Natural killer cell (primary cell): Measurements from ENCODE around the gene UST. TPM values are rescaled to one million over a fixed set of nuclear protein-coding genes. Genes with fewer than 3 reads are reported as not detected.
"Not testable (repeated sequence)": the region's sequence is repeated elsewhere in the genome, so short reads cannot be mapped to it uniquely, and the experiment has no call there.

ENCODE experiments used
- ATAC-seq, 3 donors: fragments of 150-1000 bp in 2 of 3; fragments of 200-7000 bp in 1 of 3; cut with Tn5 transposase; 1 replicate in 1 of 3; 2 replicates in 2 of 3; pipeline ENCODE4 v1.10.0; 2021; ENCODE audit warnings: mild to moderate bottlenecking in 2 of 3, moderate library complexity in 2 of 3
- DNase-seq, 2 donors: peaks; one replicate each; pipeline versions ENCODE4 v3.0.0 to v3.0.0-alpha.2; 2013 to 2021; ENCODE audit warnings: mixed read lengths in 1 of 2
- H3K27ac ChIP-seq: one replicate; pipeline ENCODE4 v1.5.1; 2013; ENCODE audit warnings: mild to moderate bottlenecking, low read length
- H3K27me3 ChIP-seq: one replicate; pipeline ENCODE4 v1.6.1; 2013; ENCODE audit warnings: low read length; ENCODE audit not compliant: control insufficient read depth, insufficient read depth
- H3K36me3 ChIP-seq: one replicate; pipeline ENCODE4 v1.6.1; 2013; ENCODE audit warnings: low read length; ENCODE audit not compliant: control insufficient read depth, insufficient read depth
- H3K4me1 ChIP-seq: one replicate; pipeline ENCODE4 v1.6.1; 2013; ENCODE audit warnings: low read length; ENCODE audit not compliant: control insufficient read depth, insufficient read depth
- H3K4me3 ChIP-seq: one replicate; pipeline ENCODE4 v1.5.1; 2013; ENCODE audit warnings: low read length
- H3K9me3 ChIP-seq: one replicate; pipeline ENCODE4 v1.6.1; 2013; ENCODE audit warnings: low read length; ENCODE audit not compliant: control insufficient read depth, insufficient read depth
- H3K27ac Mint-ChIP-seq, 2 donors: one replicate each; pipeline ENCODE4 v1.8.0; 2022; ENCODE audit warnings: mild to moderate bottlenecking in 2 of 2, mixed read lengths in 2 of 2, moderate library complexity in 1 of 2
- H3K27me3 Mint-ChIP-seq, 2 donors: one replicate each; pipeline ENCODE4 v1.8.0; 2022; ENCODE audit warnings: low read depth in 2 of 2, mixed read lengths in 2 of 2
- H3K36me3 Mint-ChIP-seq: one replicate; pipeline ENCODE4 v1.8.0; 2022; ENCODE audit warnings: mixed read lengths
- H3K4me1 Mint-ChIP-seq, 2 donors: one replicate each; pipeline ENCODE4 v1.8.0; 2022; ENCODE audit warnings: mixed read lengths in 2 of 2
- H3K4me3 Mint-ChIP-seq: one replicate; pipeline ENCODE4 v1.8.0; 2022; ENCODE audit warnings: mild to moderate bottlenecking, moderate library complexity, mixed read lengths
- H3K9me3 Mint-ChIP-seq, 2 donors: one replicate each; pipeline ENCODE4 v1.8.0; 2022; ENCODE audit warnings: mixed read lengths in 2 of 2
- CTCF ChIP-seq: fragments of 200-600 bp; IDR thresholded peaks from one replicate; pipeline ENCODE4 v1.8.0; 2022; ENCODE audit warnings: antibody characterized with exemption
- WGBS: methylation state at CpG from one replicate; pipeline ENCODE4 v1.1.7; 2013; ENCODE audit warnings: missing lambda C conversion rate; ENCODE audit not compliant: insufficient coverage; 5-methylcytosine and 5-hydroxymethylcytosine counted together
- intact Hi-C: fragments of 100-400 bp; cut with micrococcal nuclease; formaldehyde crosslinking; loops from one replicate; pipeline ENCODE4 v1.14.2; 2022
- total RNA-seq, 4 donors: library from RNA; stranded (reverse); fragments of 120-200 nt in 1 of 4; gene quantifications; one replicate each; pipeline versions ENCODE4 v1.2.3 to v1.2.4, GENCODE V29; 2013 to 2022

Gene UST
- total RNA-seq, 3 donors from 2014 or later (not counting 1 experiment from before 2014, with no cell fraction given): 6.3 to 11.9 (median 10.6) TPM

GRCh38 chr6:148761527-148762011, 14.7 kb downstream of the UST start:
- Histone ChIP-seq H3K9me3 (no peaks in the 10 kb centered on the region), H3K4me1 (peaks cover 42% of the 10 kb centered on the region), H3K27me3 (no peaks in the 10 kb centered on the region), H3K27ac (peak overlapping the region; percentile 90), H3K4me3 (no peak overlapping the region), H3K36me3 (no peaks in the 10 kb centered on the region)
- peak overlapping the region; percentile 89 for H3K4me3 Mint-ChIP-seq
- peak overlapping the region; percentile 94 to 96 for H3K27ac Mint-ChIP-seq
- no peaks in the 10 kb centered on the region for H3K36me3 Mint-ChIP-seq
- H3K9me3 Mint-ChIP-seq: no peaks in the 10 kb centered on the region
- WGBS: 8% methylated on average over 8 of the region's 8 CpGs
- peaks cover 78 to 81% of the 10 kb centered on the region in 2 donors for H3K4me1 Mint-ChIP-seq
- DNase-seq (peak; percentile 62 to 81), ATAC-seq (peak; percentile 59 to 74 (median 65))
- H3K27me3 Mint-ChIP-seq: no peaks in the 10 kb centered on the region
- intact Hi-C loops: loop anchor here (1.0 to 2.0 kb wide), 2 partner anchors 70 to 195 kb away; no protein-coding TSS in a partner anchor
- no peak for TF ChIP-seq CTCF

DNA sequence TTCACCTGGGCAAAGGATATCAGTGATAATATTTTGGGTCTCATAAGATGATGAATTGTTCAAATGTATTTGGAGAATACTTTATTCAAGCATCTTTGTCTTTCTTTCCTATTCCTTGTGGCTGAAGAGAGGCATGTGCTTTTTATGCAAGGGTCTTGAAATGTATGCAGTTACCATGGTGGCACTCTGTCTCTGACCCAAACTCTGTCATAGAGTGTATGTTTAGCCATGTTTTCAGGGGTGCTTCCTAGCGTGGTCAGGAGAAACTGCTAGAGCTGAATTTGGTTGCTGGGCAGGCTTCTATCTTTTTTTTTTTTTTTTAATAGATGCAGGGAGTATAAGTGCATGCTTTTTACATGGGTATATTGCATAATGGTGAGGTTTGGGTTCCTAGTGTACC, 15.4 kb downstream of the UST start:
- Histone ChIP-seq H3K9me3 (no peaks in the 10 kb centered on the region), H3K27ac (peak overlapping the region; percentile 90), H3K4me1 (peaks cover 42% of the 10 kb centered on the region), H3K36me3 (no peaks in the 10 kb centered on the region), H3K4me3 (no peak overlapping the region), H3K27me3 (no peaks in the 10 kb centered on the region)
- Mint-ChIP-seq H3K9me3 (no peaks in the 10 kb centered on the region), H3K27ac (peak overlapping the region; percentile 94 to 96), H3K4me1 (peaks cover 75 to 78% of the 10 kb centered on the region in 2 donors), H3K27me3 (no peaks in the 10 kb centered on the region), H3K36me3 (no peaks in the 10 kb centered on the region), H3K4me3 (peak overlapping the region; percentile 89)
- ATAC-seq (no peak), DNase-seq (peak in 1 of 2 donors; percentile 23)
- intact Hi-C loops: no loop called here
- TF ChIP-seq CTCF: no peak
- 75% methylated on average over 1 of the region's 1 CpG for WGBS

DNA sequence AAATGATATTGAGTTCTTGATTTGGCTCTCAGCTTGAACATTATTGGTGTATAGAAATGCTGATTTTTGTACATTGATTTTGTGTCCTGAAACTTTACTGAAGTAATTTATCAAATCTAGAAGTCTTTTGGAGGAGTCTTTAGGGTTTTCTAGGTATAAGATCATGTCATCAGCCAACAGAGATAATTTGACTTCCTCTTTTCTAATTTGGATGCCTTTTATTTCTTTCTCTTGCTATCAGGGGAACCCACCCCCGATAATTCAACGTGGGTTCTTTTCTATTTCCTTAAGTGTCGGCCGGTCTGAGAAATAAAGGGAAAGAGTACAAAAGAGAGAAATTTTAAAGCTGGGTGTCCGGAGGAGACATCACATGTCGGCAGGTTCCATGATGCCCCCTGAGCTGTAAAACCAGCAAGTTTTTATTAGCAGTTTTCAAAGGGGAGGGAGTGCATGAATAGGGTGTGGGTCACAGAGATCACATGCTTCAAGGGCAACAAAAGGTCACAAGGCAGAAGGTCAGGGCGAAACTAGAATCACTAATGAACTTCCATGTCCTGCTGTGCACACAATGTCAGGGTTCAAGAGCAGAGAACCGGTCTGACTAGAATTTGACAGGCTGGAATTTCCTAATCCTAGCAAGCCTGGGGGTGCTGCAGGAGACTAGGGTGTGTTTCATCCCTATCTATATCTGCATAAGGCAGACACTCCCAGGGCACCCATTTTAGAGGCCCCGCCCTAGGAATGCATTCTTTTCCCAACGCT, 17.6 kb downstream of the UST start:
- DNase-seq, H3K27me3 ChIP-seq, ATAC-seq, H3K9me3 Mint-ChIP-seq, H3K36me3 Mint-ChIP-seq, H3K9me3 ChIP-seq, H3K36me3 ChIP-seq, H3K27ac ChIP-seq, H3K27me3 Mint-ChIP-seq, H3K4me3 ChIP-seq, H3K4me3 Mint-ChIP-seq, intact Hi-C loops: not testable (repeated sequence)
- WGBS: 80% methylated on average over 8 of the region's 10 CpGs
- Mint-ChIP-seq H3K4me1 (peaks cover 62 to 67% of the 10 kb centered on the region in 2 donors), H3K27ac (peak overlapping the region in 1 of 2 donors; percentile 96)
- H3K4me1 ChIP-seq: peaks cover 26% of the 10 kb centered on the region

GRCh38 chr6:148765898-148766808, 19.3 kb downstream of the UST start:
- Histone ChIP-seq H3K27me3 (no peaks in the 10 kb centered on the region), H3K9me3 (no peaks in the 10 kb centered on the region), H3K4me3 (no peak overlapping the region), H3K36me3 (no peaks in the 10 kb centered on the region), H3K4me1 (peaks cover 21% of the 10 kb centered on the region), H3K27ac (no peak overlapping the region)
- intact Hi-C loops: no loop called here
- ATAC-seq: no peak
- Mint-ChIP-seq H3K9me3 (no peaks in the 10 kb centered on the region), H3K36me3 (no peaks in the 10 kb centered on the region), H3K27me3 (no peaks in the 10 kb centered on the region), H3K4me1 (peaks cover 61 to 70% of the 10 kb centered on the region in 2 donors), H3K27ac (no peak overlapping the region), H3K4me3 (no peak overlapping the region)
- TF ChIP-seq CTCF: no peak
- no peak for DNase-seq
- 88% methylated on average over 4 of the region's 5 CpGs for WGBS
